Loucy (cell line): ENCODE results near the gene GABRG3.

Experiments
- EZH2phosphoT487 ChIP-seq: fragments of 200-600 bp; IDR thresholded peaks from 2 replicates; pipeline ENCODE4 v1.6.1; 2018; ENCODE audit warnings: antibody characterized with exemption, mild to moderate bottlenecking, moderate library complexity, borderline replicate concordance
- TF ChIP-seq, protein P1 (sequence below): fragments of 200-600 bp; sonication (generic); conservative IDR thresholded peaks from 2 replicates; pipeline ENCODE4 v1.5.1; 2014; ENCODE audit warnings: mild to moderate bottlenecking, antibody characterized with exemption, low read length

DNA sequence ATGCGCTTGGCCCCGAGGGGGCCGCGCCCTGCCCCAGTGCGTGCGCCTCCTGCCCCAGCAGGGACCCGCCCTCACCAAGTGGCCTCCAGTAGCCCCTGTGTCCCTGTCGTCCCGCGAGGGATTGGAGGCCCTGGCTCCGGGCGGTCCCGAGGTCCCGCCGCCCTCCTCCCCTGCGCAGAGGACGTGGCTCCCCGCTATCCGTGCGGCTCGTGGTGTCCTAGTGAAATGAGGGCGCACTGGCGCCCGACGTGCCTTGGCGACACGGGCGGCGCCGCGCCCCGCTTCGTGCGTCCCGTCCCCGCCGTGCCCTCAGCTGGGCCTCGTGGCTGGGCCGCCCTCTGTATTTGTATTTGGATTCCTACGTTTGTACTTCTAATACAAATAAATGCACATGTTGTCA lies 570.6 kb downstream of the GABRG3 start:
- TF ChIP-seq, protein P1, sequence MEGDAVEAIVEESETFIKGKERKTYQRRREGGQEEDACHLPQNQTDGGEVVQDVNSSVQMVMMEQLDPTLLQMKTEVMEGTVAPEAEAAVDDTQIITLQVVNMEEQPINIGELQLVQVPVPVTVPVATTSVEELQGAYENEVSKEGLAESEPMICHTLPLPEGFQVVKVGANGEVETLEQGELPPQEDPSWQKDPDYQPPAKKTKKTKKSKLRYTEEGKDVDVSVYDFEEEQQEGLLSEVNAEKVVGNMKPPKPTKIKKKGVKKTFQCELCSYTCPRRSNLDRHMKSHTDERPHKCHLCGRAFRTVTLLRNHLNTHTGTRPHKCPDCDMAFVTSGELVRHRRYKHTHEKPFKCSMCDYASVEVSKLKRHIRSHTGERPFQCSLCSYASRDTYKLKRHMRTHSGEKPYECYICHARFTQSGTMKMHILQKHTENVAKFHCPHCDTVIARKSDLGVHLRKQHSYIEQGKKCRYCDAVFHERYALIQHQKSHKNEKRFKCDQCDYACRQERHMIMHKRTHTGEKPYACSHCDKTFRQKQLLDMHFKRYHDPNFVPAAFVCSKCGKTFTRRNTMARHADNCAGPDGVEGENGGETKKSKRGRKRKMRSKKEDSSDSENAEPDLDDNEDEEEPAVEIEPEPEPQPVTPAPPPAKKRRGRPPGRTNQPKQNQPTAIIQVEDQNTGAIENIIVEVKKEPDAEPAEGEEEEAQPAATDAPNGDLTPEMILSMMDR = no peak
- no peak for TF ChIP-seq EZH2phosphoT487
